ENCODE data around the gene ZNF365. TPM values are rescaled to one million over a fixed set of nuclear protein-coding genes. Genes with fewer than 3 reads are reported as not detected.

The ZNF365 gene
- total and polyA plus RNA-seq, 7 experiments from 2014 or later: 0.08 to 2.9 (median 0.28) TPM; not detected in 3

- intact Hi-C loops (cut with micrococcal nuclease): no loop called here
- H3K27me3 Mint-ChIP-seq: peaks cover 3 to 18% (median 6%) of the 10 kb centered on the region in 5 donors
- POLR2A ChIA-PET: no interaction called here
- Histone ChIP-seq H3K27me3 (ENCODE audit: control insufficient read depth in 2 of 2, insufficient read depth in 2 of 2, low read length in 2 of 2) (no peaks in the 10 kb centered on the region), H3K4me3 (ENCODE audit: low read length) (no peak overlapping the region), H3K36me3 (ENCODE audit: control insufficient read depth in 2 of 3, insufficient read depth in 3 of 3, low read length in 3 of 3) (no peaks in the 10 kb centered on the region), H3K27ac (ENCODE audit: low read depth, low read length) (no peak overlapping the region), H3K9me3 (ENCODE audit: control insufficient read depth in 2 of 3, low read length in 3 of 3) (no peaks in the 10 kb centered on the region), H3K4me1 (ENCODE audit: control insufficient read depth in 2 of 2, insufficient read depth in 2 of 2, low read length in 2 of 2) (peaks cover 0 to 21% of the 10 kb centered on the region in 2 donors)
- peaks cover 0 to 12% (median 0%) of the 10 kb centered on the region in 7 donors for H3K4me1 Mint-ChIP-seq
- ATAC-seq (no peak), DNase-seq (no peak)
- no peaks in the 10 kb centered on the region for H3K36me3 Mint-ChIP-seq
- H3K9me3 Mint-ChIP-seq: peaks cover 0 to 3% (median 0%) of the 10 kb centered on the region in 11 donors
- CTCF ChIA-PET: no interaction called here
- H3K27ac Mint-ChIP-seq: no peak overlapping the region
- H3K4me3 Mint-ChIP-seq: no peak overlapping the region
Observed at GRCh38 chr10:62381385-62382102, 7.4 kb downstream of the ZNF365 start.

GRCh38 chr10:62382831-62383230 is 8.7 kb downstream of the ZNF365 start:
- ChIA-PET POLR2A (no interaction called here), CTCF (interaction anchor here (0.6 kb wide), 1 partner anchor 173 kb away, joined by 3 read pairs; no protein-coding TSS in a partner anchor)
- Histone ChIP-seq H3K27me3 (ENCODE audit: control insufficient read depth in 2 of 2, insufficient read depth in 2 of 2, low read length in 2 of 2) (no peaks in the 10 kb centered on the region), H3K27ac (ENCODE audit: low read depth, low read length) (no peak overlapping the region), H3K9me3 (ENCODE audit: control insufficient read depth in 2 of 3, low read length in 3 of 3) (no peaks in the 10 kb centered on the region), H3K36me3 (ENCODE audit: control insufficient read depth in 2 of 3, insufficient read depth in 3 of 3, low read length in 3 of 3) (no peaks in the 10 kb centered on the region), H3K4me1 (ENCODE audit: control insufficient read depth in 2 of 2, insufficient read depth in 2 of 2, low read length in 2 of 2) (peaks cover 0 to 21% of the 10 kb centered on the region in 2 donors), H3K4me3 (ENCODE audit: low read length) (no peak overlapping the region)
- DNase-seq: no peak
- H3K4me1 Mint-ChIP-seq: peaks cover 0 to 12% (median 0%) of the 10 kb centered on the region in 7 donors
- intact Hi-C loops (cut with micrococcal nuclease): no loop called here
- ATAC-seq: no peak
- no peak overlapping the region for H3K4me3 Mint-ChIP-seq
- H3K27ac Mint-ChIP-seq: peak overlapping the region in 1 of 9 donors; percentile 9
- H3K27me3 Mint-ChIP-seq: peaks cover 3 to 21% (median 5%) of the 10 kb centered on the region in 5 donors
- peaks cover 0 to 2% (median 0%) of the 10 kb centered on the region in 5 donors for H3K36me3 Mint-ChIP-seq
- H3K9me3 Mint-ChIP-seq: peaks cover 0 to 5% (median 0%) of the 10 kb centered on the region in 11 donors

- Histone ChIP-seq H3K9me3 (ENCODE audit: control insufficient read depth in 2 of 3, low read length in 3 of 3) (no peaks in the 10 kb centered on the region), H3K36me3 (ENCODE audit: control insufficient read depth in 2 of 3, insufficient read depth in 3 of 3, low read length in 3 of 3) (no peaks in the 10 kb centered on the region), H3K27ac (ENCODE audit: low read depth, low read length) (no peak overlapping the region), H3K4me1 (ENCODE audit: control insufficient read depth in 2 of 2, insufficient read depth in 2 of 2, low read length in 2 of 2) (peaks cover 0 to 21% of the 10 kb centered on the region in 2 donors), H3K27me3 (ENCODE audit: control insufficient read depth in 2 of 2, insufficient read depth in 2 of 2, low read length in 2 of 2) (no peaks in the 10 kb centered on the region), H3K4me3 (ENCODE audit: low read length) (no peak overlapping the region)
- Mint-ChIP-seq H3K4me3 (no peak overlapping the region), H3K9me3 (peaks cover 0 to 5% (median 0%) of the 10 kb centered on the region in 11 donors), H3K27me3 (peaks cover 3 to 21% (median 5%) of the 10 kb centered on the region in 5 donors), H3K27ac (no peak overlapping the region), H3K36me3 (peaks cover 0 to 2% (median 0%) of the 10 kb centered on the region in 5 donors), H3K4me1 (peaks cover 0 to 12% (median 0%) of the 10 kb centered on the region in 7 donors)
- CTCF ChIA-PET: no interaction called here
- intact Hi-C loops (cut with micrococcal nuclease): no loop called here
- no peak for DNase-seq
- POLR2A ChIA-PET: no interaction called here
- peak; percentile 95 for ATAC-seq
Observed at GRCh38 chr10:62384057-62384446, 9.9 kb downstream of the ZNF365 start.

- Histone ChIP-seq H3K27ac (ENCODE audit: low read depth, low read length) (no peak overlapping the region), H3K9me3 (ENCODE audit: control insufficient read depth in 2 of 3, low read length in 3 of 3) (no peaks in the 10 kb centered on the region), H3K36me3 (ENCODE audit: control insufficient read depth in 2 of 3, insufficient read depth in 3 of 3, low read length in 3 of 3) (no peaks in the 10 kb centered on the region), H3K4me3 (ENCODE audit: low read length) (no peak overlapping the region), H3K27me3 (ENCODE audit: control insufficient read depth in 2 of 2, insufficient read depth in 2 of 2, low read length in 2 of 2) (no peaks in the 10 kb centered on the region), H3K4me1 (ENCODE audit: control insufficient read depth in 2 of 2, insufficient read depth in 2 of 2, low read length in 2 of 2) (peaks cover 0 to 21% of the 10 kb centered on the region in 2 donors)
- no peak overlapping the region for H3K27ac Mint-ChIP-seq
- H3K4me1 Mint-ChIP-seq: peaks cover 0 to 12% (median 0%) of the 10 kb centered on the region in 7 donors
- peaks cover 0 to 5% (median 0%) of the 10 kb centered on the region in 11 donors for H3K9me3 Mint-ChIP-seq
- peaks cover 3 to 20% (median 5%) of the 10 kb centered on the region in 5 donors for H3K27me3 Mint-ChIP-seq
- H3K4me3 Mint-ChIP-seq: no peak overlapping the region
- DNase-seq (no peak), ATAC-seq (no peak)
- CTCF ChIA-PET: no interaction called here
- intact Hi-C loops (cut with micrococcal nuclease): no loop called here
- peaks cover 0 to 2% (median 0%) of the 10 kb centered on the region in 5 donors for H3K36me3 Mint-ChIP-seq
- POLR2A ChIA-PET: no interaction called here
Observed at GRCh38 chr10:62384447-62385081, 10.4 kb downstream of the ZNF365 start.

GRCh38 chr10:62386356-62387320 is 12.5 kb downstream of the ZNF365 start:
- ATAC-seq (no peak), DNase-seq (no peak)
- Mint-ChIP-seq H3K27me3 (peaks cover 0 to 19% (median 5%) of the 10 kb centered on the region in 5 donors), H3K36me3 (peaks cover 0 to 2% (median 0%) of the 10 kb centered on the region in 5 donors), H3K4me3 (no peak overlapping the region), H3K27ac (no peak overlapping the region), H3K4me1 (peaks cover 0 to 12% (median 0%) of the 10 kb centered on the region in 7 donors), H3K9me3 (peaks cover 0 to 5% (median 0%) of the 10 kb centered on the region in 11 donors)
- no peak overlapping the region for H3K27ac ChIP-seq (ENCODE audit: low read depth, low read length)
- no peak overlapping the region for H3K4me3 ChIP-seq (ENCODE audit: low read length)
- intact Hi-C loops (cut with micrococcal nuclease): no loop called here
- H3K9me3 ChIP-seq (ENCODE audit: control insufficient read depth in 2 of 3, low read length in 3 of 3): no peaks in the 10 kb centered on the region
- ChIA-PET POLR2A (interaction anchor here (0.6 kb wide), 1 partner anchor 11 kb away, joined by 4 read pairs; no protein-coding TSS in a partner anchor), CTCF (interaction anchor here (0.9 kb wide), 1 partner anchor 771 kb away, joined by 3 read pairs; no protein-coding TSS in a partner anchor)
- peaks cover 0 to 21% of the 10 kb centered on the region in 2 donors for H3K4me1 ChIP-seq (ENCODE audit: control insufficient read depth in 2 of 2, insufficient read depth in 2 of 2, low read length in 2 of 2)
- H3K27me3 ChIP-seq (ENCODE audit: control insufficient read depth in 2 of 2, insufficient read depth in 2 of 2, low read length in 2 of 2): no peaks in the 10 kb centered on the region
- no peaks in the 10 kb centered on the region for H3K36me3 ChIP-seq (ENCODE audit: control insufficient read depth in 2 of 3, insufficient read depth in 3 of 3, low read length in 3 of 3)

- no peaks in the 10 kb centered on the region for H3K27me3 ChIP-seq (ENCODE audit: control insufficient read depth in 2 of 2, insufficient read depth in 2 of 2, low read length in 2 of 2)
- no peak overlapping the region for H3K4me3 ChIP-seq (ENCODE audit: low read length)
- Mint-ChIP-seq H3K4me1 (peaks cover 0 to 8% (median 0%) of the 10 kb centered on the region in 7 donors), H3K36me3 (peaks cover 0 to 2% (median 0%) of the 10 kb centered on the region in 5 donors), H3K9me3 (peaks cover 0 to 5% (median 0%) of the 10 kb centered on the region in 11 donors), H3K27ac (no peak overlapping the region), H3K27me3 (peaks cover 0 to 19% (median under 1%) of the 10 kb centered on the region in 5 donors), H3K4me3 (no peak overlapping the region)
- ChIA-PET CTCF (interaction anchor here (0.6 kb wide), 1 partner anchor 802 kb away, joined by 5 read pairs; no protein-coding TSS in a partner anchor), POLR2A (no interaction called here)
- intact Hi-C loops (cut with micrococcal nuclease): no loop called here
- no peak for DNase-seq
- no peak overlapping the region for H3K27ac ChIP-seq (ENCODE audit: low read depth, low read length)
- no peak for ATAC-seq
- H3K9me3 ChIP-seq (ENCODE audit: control insufficient read depth in 2 of 3, low read length in 3 of 3): no peaks in the 10 kb centered on the region
- no peaks in the 10 kb centered on the region for H3K36me3 ChIP-seq (ENCODE audit: control insufficient read depth in 2 of 3, insufficient read depth in 3 of 3, low read length in 3 of 3)
- H3K4me1 ChIP-seq (ENCODE audit: control insufficient read depth in 2 of 2, insufficient read depth in 2 of 2, low read length in 2 of 2): peaks cover 0 to 17% of the 10 kb centered on the region in 2 donors
Observed at GRCh38 chr10:62388328-62388727, 14.2 kb downstream of the ZNF365 start.

Measured in naive thymus-derived CD4-positive, alpha-beta T cell (primary cell).